Chondrocyte (in vitro differentiated cells): ENCODE data around the gene U2SURP. TPM values are rescaled to one million over a fixed set of nuclear protein-coding genes. Genes with fewer than 3 reads are reported as not detected.

Experiments
- DNase-seq: peaks from one replicate; pipeline ENCODE4 v3.0.0; 2021; ENCODE audit warnings: mixed read lengths, low spot score
- H3K27ac Mint-ChIP-seq: one replicate; pipeline ENCODE4 v1.8.0; 2021; ENCODE audit warnings: mild to moderate bottlenecking, moderate library complexity, mixed read lengths; ENCODE audit not compliant: unreplicated experiment
- H3K27me3 Mint-ChIP-seq: 2 replicates; pipeline ENCODE4 v1.8.0; 2021; ENCODE audit warnings: low read depth, mixed read lengths
- H3K36me3 Mint-ChIP-seq: 2 replicates; pipeline ENCODE4 v1.8.0; 2021; ENCODE audit warnings: low read depth, mixed read lengths
- H3K4me1 Mint-ChIP-seq: 2 replicates; pipeline ENCODE4 v1.8.0; 2021; ENCODE audit warnings: low read depth, mild to moderate bottlenecking, mixed read lengths
- H3K4me3 Mint-ChIP-seq: one replicate; pipeline ENCODE4 v1.8.0; 2021; ENCODE audit warnings: mild to moderate bottlenecking, moderate library complexity, mixed read lengths; ENCODE audit not compliant: unreplicated experiment
- H3K9me3 Mint-ChIP-seq: 2 replicates; pipeline ENCODE4 v1.8.0; 2021; ENCODE audit warnings: low read depth, mixed read lengths
- CTCF ChIP-seq: fragments of 200-600 bp; sonication (generic); IDR thresholded peaks from 2 replicates; pipeline ENCODE4 v1.5.0; 2021; ENCODE audit warnings: antibody characterized with exemption, mild to moderate bottlenecking, moderate library complexity
- total RNA-seq: library from RNA; stranded (reverse); gene quantifications from 3 replicates; pipeline ENCODE4 v1.2.1, GENCODE V29; 2021

Gene U2SURP
- total RNA-seq, 1 donor from 2014 or later, result 63.7 TPM

GRCh38 chr3:143080196-143080595 lies 78.8 kb downstream of the U2SURP start:
- H3K9me3 Mint-ChIP-seq, result no peaks in the 10 kb centered on the region
- DNase-seq, result no peak
- no peaks in the 10 kb centered on the region for H3K27me3 Mint-ChIP-seq
- no peaks in the 10 kb centered on the region for H3K36me3 Mint-ChIP-seq
- H3K27ac Mint-ChIP-seq, result no peak overlapping the region
- peaks cover 10% of the 10 kb centered on the region for H3K4me1 Mint-ChIP-seq
- no peak overlapping the region for H3K4me3 Mint-ChIP-seq
- TF ChIP-seq CTCF, result no peak

GRCh38 chr3:143081365-143081764 lies 80.0 kb downstream of the U2SURP start:
- H3K4me3 Mint-ChIP-seq, result no peak overlapping the region
- no peaks in the 10 kb centered on the region for H3K9me3 Mint-ChIP-seq
- H3K4me1 Mint-ChIP-seq, result peaks cover 12% of the 10 kb centered on the region
- TF ChIP-seq CTCF, result no peak
- H3K36me3 Mint-ChIP-seq, result no peaks in the 10 kb centered on the region
- DNase-seq, result no peak
- no peaks in the 10 kb centered on the region for H3K27me3 Mint-ChIP-seq
- H3K27ac Mint-ChIP-seq, result no peak overlapping the region

GRCh38 chr3:143081844-143082778 lies 80.7 kb downstream of the U2SURP start:
- Mint-ChIP-seq H3K27ac (no peak overlapping the region), H3K9me3 (no peaks in the 10 kb centered on the region), H3K4me1 (peaks cover 12% of the 10 kb centered on the region), H3K4me3 (no peak overlapping the region), H3K36me3 (no peaks in the 10 kb centered on the region), H3K27me3 (no peaks in the 10 kb centered on the region)
- no peak for DNase-seq
- TF ChIP-seq CTCF, result no peak

- Mint-ChIP-seq H3K4me3 (no peak overlapping the region), H3K27me3 (no peaks in the 10 kb centered on the region), H3K27ac (no peak overlapping the region), H3K9me3 (no peaks in the 10 kb centered on the region), H3K4me1 (peaks cover 12% of the 10 kb centered on the region), H3K36me3 (no peaks in the 10 kb centered on the region)
- TF ChIP-seq CTCF, result no peak
- no peak for DNase-seq
Measured at GRCh38 chr3:143083781-143084180, 82.4 kb downstream of the U2SURP start.

GRCh38 chr3:143084856-143085731 lies 83.7 kb downstream of the U2SURP start:
- Mint-ChIP-seq H3K36me3 (no peaks in the 10 kb centered on the region), H3K9me3 (no peaks in the 10 kb centered on the region), H3K4me3 (no peak overlapping the region), H3K4me1 (peaks cover 9% of the 10 kb centered on the region), H3K27me3 (no peaks in the 10 kb centered on the region), H3K27ac (peak overlapping the region; percentile 84)
- peak; percentile 40 for TF ChIP-seq CTCF
- no peak for DNase-seq
